ENCODE results near the gene PTPRA.
"Not testable (repeated sequence)": the region's sequence is repeated elsewhere in the genome, so short reads cannot be mapped to it uniquely, and the experiment has no call there.

Gene PTPRA

DNA sequence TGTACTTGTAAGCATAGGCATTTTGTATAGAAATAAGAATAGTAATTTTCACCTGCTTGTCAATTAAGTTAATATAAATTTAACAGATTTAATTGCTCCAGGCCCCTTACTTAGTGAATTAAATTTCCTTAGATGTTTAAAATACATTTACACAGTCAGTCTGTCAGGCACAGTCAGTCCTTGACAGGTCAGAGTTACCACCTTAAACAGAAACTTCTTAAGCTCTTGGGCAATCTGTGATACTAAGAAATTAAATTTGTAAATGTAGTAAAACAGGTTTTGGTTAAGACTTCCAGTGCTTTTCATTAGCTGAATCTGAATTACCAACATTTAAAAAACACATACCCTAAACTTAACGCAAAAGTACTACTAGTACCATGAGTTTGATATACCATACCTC lies 15.9 kb downstream of the PTPRA start:
- no peak for DNase-seq

GRCh38 chr20:2889797-2890196 lies 16.5 kb downstream of the PTPRA start:
- no peak for DNase-seq

DNA sequence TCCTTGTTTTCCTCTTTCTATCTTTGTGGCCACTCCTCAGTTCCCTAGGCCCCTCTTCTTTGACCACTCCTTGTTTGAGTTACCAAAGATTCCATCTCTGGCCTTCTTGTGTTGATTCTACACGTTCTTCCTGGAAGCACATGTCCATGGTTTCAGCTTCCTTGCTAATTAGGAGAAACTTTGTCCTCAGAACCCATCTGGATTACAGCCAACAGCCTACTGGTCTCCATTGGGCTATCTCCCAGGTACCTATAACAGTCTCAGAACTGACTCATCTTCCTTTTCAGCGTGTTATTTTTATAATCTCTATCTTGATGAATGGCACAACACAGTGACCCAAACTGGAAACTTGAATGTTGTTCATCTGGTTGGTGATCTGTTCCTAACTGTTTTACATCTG lies 17.5 kb downstream of the PTPRA start:
- DNase-seq: no peak

- DNase-seq: no peak
Observed at GRCh38 chr20:2891343-2891742, 18.1 kb downstream of the PTPRA start.

GRCh38 chr20:2892376-2892775 lies 19.1 kb downstream of the PTPRA start:
- no peak for DNase-seq

GRCh38 chr20:2894221-2894620 lies 20.9 kb downstream of the PTPRA start:
- no peak for DNase-seq

DNA sequence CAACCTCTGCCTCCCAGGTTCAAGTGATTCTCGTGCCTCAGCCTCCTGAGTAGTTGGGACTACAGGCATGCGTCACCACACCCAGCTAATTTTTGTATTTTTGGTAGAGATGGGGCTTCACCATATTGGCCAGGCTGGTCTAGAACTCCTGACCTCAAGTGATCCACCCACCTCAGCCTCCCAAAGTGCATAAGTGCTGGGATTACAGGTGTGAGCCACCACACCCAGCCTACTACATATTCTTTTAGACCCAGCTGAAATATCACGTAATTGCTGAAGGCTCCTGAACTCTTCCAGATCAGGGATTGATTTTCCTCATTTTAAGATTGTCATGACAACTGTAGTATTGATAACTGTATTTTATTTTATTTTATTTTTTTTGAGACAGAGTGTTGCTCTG lies 21.9 kb downstream of the PTPRA start:
- not testable (repeated sequence) for DNase-seq

GRCh38 chr20:2899243-2899642 lies 26.0 kb downstream of the PTPRA start:
- no peak for DNase-seq

DNA sequence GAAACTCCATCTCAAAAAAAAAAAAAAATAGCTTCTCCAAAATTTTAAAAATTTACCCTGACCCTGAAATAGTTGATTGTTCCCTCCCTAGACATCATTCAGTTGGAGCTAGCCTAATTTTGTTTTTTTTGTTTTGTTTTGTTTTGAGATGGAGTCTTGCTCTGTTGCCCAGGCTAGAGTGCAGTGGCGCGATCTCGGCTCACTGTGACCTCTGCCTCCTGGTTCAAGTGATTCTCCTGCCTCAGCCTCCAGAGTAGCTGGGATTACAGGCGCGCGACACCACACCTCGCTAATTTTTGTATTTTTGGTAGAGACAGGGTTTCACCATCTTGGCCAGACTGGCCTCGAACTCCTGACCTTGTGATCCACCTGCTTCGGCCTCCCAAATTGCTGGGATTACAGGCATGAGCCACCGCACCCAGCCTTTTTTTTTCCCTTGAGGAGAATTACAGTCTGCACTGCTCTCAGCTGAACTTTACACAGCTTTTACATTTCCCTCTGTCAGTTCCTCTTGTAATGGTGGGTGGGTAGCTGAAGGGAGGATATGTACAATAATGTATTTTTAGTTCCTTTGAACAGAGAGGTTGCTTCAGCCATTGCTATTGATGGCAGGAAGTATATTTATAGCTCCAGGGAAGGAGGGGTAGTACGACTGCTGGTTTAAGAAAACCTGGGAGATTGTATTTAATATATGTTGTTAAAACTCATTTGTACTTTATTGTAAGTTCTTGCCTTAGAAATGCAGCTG lies 27.7 kb downstream of the PTPRA start:
- DNase-seq: no peak

- no peak for DNase-seq
Observed at GRCh38 chr20:2902291-2902690, 29.0 kb downstream of the PTPRA start.

DNA sequence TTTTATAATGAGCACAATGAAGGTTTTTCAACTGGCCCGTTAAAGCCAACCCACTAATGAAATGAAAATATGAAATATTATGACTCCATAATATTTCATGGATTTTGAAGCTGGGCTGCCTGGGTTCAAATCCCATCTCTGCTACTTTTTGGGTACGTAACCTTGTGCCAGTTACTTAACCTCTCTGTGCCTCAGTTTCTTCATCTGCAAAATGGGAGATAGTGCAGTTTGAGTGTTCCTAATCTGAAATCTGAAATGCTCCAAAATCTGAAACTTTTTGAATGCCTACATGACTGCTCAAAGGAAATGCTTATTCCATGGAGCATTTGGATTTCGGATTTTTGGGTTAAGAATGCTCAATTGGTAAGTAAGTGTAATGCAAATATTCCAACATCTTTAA lies 29.5 kb downstream of the PTPRA start:
- no peak for DNase-seq

DNA sequence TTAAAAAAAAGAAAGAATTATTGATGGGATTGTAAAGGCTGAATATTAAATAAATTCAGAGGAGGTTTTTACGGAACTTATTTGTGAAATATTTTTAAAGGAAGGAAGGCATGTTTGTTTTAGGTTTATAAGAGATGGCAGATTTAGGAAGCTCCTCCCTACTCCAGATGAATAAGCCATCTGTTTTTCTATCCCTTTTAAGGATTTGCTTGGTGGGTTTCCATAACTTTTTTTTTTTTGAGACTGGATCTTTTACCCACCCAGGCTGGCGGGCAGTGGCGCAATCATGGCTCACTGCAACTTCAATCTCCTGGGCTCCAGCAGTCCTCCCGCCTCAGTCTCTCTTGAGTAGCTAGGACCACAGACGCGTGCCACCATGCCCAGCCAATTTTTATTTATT lies 30.4 kb downstream of the PTPRA start:
- DNase-seq: no peak

DNA sequence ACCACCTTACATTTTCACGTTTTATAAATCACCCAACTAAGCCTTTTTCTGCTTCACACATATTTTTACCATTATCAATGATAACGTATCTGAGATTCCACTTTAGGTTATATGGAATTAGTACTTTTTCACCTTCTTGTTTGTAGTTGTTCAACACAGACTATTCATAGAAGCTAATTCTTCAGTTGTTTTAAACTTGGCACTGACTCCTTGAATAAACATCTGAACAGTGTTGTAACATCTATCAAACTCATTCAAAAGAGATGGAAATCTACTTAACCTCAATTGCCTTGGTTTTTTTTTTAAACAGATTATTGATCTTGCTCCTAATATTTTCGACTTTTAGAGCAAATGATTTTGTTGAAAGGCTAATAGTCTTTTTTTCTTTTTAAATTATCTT lies 34.2 kb downstream of the PTPRA start:
- DNase-seq: no peak

GRCh38 chr20:2909953-2910352 lies 36.7 kb downstream of the PTPRA start:
- no peak for DNase-seq

DNA sequence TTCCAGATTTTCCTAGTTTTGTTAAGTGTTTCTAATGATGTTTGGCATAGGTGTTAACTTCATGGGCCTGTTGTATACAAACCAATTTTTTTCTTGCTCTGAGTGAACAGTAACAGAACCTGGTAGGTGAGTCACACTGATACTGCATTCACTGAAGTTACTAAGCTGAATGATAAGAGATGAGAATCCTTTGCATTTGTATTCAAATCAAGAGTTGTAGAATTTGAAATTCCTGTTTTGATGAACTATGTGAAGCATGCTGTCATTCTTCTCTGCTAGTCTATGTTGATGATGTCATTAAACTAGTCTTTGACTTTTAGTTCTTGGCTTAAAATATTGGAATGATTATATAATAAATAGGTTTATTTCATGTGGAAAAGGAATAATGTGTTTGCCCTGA lies 37.9 kb downstream of the PTPRA start:
- no peak for DNase-seq

DNA sequence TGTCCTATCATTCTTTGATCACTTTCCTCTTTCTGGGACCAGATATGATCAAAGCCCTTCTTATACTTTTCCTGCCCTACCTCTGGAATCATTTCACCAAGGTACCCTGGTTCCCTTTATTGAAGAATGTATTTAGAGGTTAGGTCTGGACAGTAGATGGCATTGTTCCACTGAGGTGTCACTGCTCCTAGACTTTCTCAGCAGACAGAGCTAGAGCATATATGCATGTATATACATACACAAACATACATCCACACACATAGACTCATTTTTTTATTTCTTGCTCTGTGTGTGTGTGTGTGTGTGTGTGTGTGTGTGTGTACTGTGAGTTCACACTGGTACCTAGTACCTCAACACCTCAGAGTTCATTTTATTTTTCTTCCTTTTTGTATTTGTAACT lies 40.9 kb downstream of the PTPRA start:
- no peak for DNase-seq

DNA sequence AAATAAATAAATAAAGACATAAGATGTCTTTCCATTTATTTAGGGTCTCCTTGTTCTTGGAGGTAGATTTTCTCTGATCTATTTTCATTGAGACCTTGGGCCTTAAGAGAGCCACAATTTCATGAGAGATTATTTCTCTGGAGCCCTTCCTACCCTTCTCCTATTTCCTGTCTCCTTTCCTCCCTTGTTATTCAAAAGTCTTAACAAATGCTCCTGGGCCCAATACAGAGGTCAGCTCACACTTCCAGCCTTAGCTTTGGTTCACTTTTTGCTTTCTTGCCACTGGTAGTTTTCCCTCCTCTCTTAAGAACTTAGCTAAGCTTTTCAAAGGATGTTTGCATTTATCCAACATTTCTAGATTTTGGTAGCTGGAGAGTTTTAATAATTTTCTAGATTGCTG lies 44.0 kb downstream of the PTPRA start:
- DNase-seq: no peak

DNA sequence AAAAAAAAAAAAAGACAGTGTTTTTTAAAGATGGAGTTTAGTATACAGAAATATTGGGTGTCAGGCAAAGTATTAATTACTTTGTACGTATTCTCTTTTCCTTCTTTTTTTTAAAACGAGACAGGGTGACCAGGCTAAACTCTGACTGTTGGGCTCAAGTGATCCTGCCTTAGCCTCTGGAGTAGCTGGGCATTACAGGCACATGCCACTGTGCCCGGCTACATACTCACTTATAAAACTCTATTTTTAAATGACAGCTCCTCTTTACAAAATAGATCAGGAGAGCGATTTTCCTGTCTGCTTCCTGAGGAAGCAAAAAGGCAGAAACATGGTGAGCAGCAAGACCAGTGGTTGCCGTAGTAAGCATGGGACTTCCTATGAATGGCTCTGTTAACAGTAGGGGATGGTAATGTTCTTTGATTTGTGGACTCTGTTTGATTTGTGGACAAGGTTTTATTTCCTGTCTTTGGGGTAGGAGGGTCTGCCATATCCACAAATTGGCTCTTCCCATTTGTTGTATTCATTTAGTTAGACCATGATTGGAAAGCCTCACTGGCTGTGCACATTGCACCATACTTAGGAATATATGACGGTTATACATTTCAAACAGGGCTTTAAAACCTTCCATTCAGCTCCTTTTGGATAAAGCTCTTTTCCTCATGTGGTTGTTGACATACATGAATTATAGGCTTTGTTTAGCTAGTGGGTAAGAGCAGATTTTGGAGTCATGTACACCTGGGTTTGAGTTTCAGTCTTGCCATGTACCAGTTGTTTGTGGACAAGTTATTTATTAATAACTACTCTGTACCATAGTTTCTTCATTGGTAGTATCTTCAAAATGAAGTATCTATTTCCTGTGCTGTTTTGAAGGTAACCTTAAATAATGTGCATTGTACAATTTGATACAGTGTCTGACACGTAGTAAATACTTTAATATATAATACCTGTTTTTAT lies 45.1 kb downstream of the PTPRA start:
- DNase-seq: no peak

DNA sequence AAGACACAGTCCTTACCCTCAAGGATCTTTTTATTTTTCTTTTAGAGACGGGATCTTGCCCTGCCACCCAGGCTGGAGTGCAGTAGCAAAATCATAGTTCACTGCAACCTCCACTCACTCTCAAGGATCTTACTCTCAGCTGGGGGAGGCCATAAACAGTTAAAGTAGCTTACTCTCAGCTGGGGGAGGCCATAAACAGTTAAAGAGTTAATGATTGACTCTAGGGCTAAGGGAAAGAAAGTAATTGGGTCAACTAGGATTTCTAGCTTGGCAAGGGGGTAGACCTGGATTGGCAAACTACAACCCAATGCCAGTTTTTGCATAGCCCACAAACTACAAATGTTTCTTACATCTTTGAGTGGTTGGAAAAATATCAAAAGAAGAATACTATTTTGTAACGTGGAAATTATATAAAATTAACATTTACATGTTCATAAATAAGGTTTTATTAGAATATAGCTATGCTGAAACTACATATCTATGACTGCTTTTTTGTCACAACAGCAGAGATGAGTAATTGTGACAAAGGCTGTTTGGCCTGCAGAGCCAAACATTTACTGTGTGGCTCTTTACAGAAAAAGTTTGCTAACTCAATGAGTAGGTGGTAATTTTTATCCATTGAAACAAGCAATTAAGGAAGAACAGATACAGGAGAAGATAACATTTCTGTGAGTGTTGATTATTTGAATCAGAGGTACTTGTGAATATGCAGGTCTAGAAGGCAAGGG lies 46.4 kb downstream of the PTPRA start:
- DNase-seq: no peak

DNA sequence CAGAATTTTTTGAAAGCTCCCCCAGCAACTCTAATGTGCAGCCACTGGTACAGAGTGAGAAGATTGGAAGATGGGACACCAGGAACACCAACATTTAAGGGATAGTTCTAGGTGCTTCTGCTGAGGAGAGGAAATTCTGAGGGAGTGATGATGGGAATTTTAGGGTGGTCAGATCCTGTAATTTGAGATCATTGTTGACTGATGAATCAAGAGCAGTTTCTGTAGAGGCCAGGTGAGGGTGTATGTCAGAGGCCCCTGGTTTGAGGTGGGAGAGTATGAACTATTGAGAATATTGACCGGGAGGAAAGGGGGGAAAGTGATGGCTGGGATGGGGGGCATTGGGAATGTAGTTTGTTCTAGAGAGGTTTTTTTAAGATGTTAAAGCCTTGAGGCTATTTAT lies 47.2 kb downstream of the PTPRA start:
- DNase-seq: no peak

DNA sequence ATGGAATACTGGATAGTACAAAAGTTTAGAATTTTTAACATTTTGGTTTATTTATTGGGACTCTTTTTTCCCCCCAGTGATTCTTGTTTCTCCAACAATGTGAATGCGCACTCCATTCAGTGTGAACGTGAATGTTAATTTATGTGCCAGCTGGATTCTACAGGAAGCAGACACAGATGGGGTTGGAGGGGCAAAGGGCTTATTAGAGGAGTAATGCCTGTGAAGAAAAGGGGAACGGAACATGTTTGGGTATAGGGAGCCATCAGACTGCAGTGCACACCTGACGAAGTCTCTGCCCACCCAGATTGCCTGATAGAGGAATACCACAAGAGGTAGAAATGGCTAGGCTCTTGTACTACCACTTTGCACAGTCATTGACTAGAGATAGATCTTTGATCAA lies 48.2 kb downstream of the PTPRA start:
- no peak for DNase-seq

DNA sequence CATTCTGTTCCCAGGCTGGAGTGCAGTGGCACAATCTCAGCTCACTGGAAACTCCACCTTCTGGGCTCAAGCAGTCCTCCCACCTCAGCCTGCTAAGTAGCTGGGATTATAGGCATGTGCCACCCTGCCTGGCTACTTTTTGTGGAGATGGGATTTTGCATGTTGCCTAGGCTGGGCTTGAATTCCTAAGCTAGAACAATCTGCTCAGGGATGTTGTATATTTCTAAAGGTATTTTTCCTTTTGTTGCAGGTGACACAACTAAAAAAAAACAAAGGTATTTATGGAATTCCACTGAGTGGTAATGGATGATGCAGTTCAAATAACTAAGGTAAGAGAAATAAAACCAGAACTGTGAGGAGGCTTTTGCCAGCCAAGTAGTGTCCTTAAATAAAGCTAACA lies 49.7 kb downstream of the PTPRA start:
- DNase-seq: peak; percentile 69

DNA sequence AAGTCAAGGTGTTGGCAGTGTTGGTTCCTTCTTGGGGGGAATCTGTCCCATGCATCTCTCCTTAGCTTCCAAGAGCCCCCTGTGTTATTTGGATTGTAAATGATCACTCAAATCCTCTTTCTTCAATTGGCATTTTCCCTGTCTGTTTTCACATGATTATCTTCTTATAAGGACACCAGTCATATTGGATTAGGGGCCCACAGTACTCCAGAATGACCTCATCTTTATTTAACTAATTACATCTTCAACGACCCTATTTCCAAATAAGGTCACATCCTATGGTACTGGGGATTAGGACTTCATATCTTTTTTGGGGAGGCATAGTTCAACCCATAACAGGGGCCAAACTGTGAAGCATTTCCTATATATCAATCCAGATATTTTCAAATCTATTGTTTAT lies 57.3 kb downstream of the PTPRA start:
- DNase-seq: no peak

DNA sequence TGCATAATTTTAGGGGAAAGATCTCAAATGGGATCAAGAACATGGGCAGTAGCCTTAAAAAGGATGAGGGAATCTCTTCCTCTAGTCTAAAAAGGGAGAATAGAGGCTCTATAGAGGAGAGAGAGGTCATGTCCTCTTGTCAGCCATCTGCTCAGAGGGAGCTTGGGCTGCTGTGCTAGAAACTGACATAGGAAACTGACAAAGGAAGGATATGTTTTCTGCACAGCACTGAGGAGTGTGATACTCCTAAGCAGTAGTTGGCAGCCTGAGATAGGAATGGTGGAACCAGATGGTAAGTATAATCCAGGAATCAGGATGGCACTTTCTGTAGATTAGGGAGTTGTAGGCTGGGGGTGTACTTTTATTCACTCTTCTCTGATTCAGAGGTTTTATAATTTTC lies 59.2 kb downstream of the PTPRA start:
- no peak for DNase-seq

Data from islet precursor cell (in vitro differentiated cells).